Subcutaneous abdominal adipose tissue (tissue), 5 donors: ENCODE measurements around the gene NOC4L.
A peak's percentile ranks its signal among the peaks of the same experiment; 100 is the strongest.

ENCODE experiments used
- H3K27ac ChIP-seq: one replicate; pipeline ENCODE4 v1.7.0; 2013; ENCODE audit warnings: low read depth, mild to moderate bottlenecking, inconsistent platforms, low read length, moderate library complexity
- H3K27me3 ChIP-seq, 5 donors: one replicate each; pipeline ENCODE4 v1.7.0; 2013; ENCODE audit warnings: low read length in 5 of 5, inconsistent platforms in 1 of 5; ENCODE audit not compliant: control insufficient read depth in 5 of 5, insufficient read depth in 4 of 5
- H3K36me3 ChIP-seq, 5 donors: one replicate each; pipeline ENCODE4 v1.7.0; 2013; ENCODE audit warnings: low read length in 5 of 5; ENCODE audit not compliant: control insufficient read depth in 5 of 5, insufficient read depth in 5 of 5
- H3K4me1 ChIP-seq, 5 donors: one replicate each; pipeline ENCODE4 v1.7.0; 2013; ENCODE audit warnings: low read length in 5 of 5, mild to moderate bottlenecking in 3 of 5, moderate library complexity in 1 of 5; ENCODE audit not compliant: control insufficient read depth in 5 of 5, insufficient read depth in 5 of 5
- H3K4me3 ChIP-seq, 5 donors: one replicate each; pipeline ENCODE4 v1.7.0; 2013; ENCODE audit warnings: low read length in 5 of 5, low read depth in 1 of 5
- H3K9ac ChIP-seq, 5 donors: one replicate each; pipeline ENCODE4 v1.7.0; 2013; ENCODE audit warnings: low read length in 5 of 5, mild to moderate bottlenecking in 4 of 5, moderate library complexity in 3 of 5
- H3K9me3 ChIP-seq, 5 donors: one replicate each; pipeline ENCODE4 v1.7.0; 2013; ENCODE audit warnings: low read length in 5 of 5; ENCODE audit not compliant: control insufficient read depth in 5 of 5
- donor health status: healthy.
- donor health status: healthy.
- donor health status: healthy.
- donor health status: healthy.
- donor health status: healthy.

The NOC4L gene

GRCh38 chr12:132180648-132181546, 36.6 kb downstream of the NOC4L start:
- no peaks in the 10 kb centered on the region for H3K36me3 ChIP-seq
- no peak overlapping the region for H3K27ac ChIP-seq
- peaks cover 0 to 23% (median 9%) of the 10 kb centered on the region in 5 donors for H3K9me3 ChIP-seq
- no peaks in the 10 kb centered on the region for H3K4me1 ChIP-seq
- no peak overlapping the region for H3K4me3 ChIP-seq
- H3K9ac ChIP-seq = no peak overlapping the region
- H3K27me3 ChIP-seq = peaks cover 16 to 42% (median 37%) of the 10 kb centered on the region in 5 donors

GRCh38 chr12:132181570-132182200, 37.4 kb downstream of the NOC4L start:
- no peak overlapping the region for H3K27ac ChIP-seq

GRCh38 chr12:132182206-132182710, 38.0 kb downstream of the NOC4L start:
- no peaks in the 10 kb centered on the region for H3K36me3 ChIP-seq
- H3K9me3 ChIP-seq = peaks cover 0 to 33% (median 14%) of the 10 kb centered on the region in 5 donors
- peaks cover 12 to 28% (median 25%) of the 10 kb centered on the region in 5 donors for H3K27me3 ChIP-seq
- H3K9ac ChIP-seq = no peak overlapping the region
- no peak overlapping the region for H3K4me3 ChIP-seq
- peaks cover 0 to 5% (median 0%) of the 10 kb centered on the region in 5 donors for H3K4me1 ChIP-seq
- no peak overlapping the region for H3K27ac ChIP-seq

More at GRCh38 chr12:132181570-132182200, 37.4 kb downstream of the NOC4L start:
- no peak overlapping the region for H3K4me3 ChIP-seq
- peaks cover 16 to 34% (median 30%) of the 10 kb centered on the region in 5 donors for H3K27me3 ChIP-seq
- no peaks in the 10 kb centered on the region for H3K36me3 ChIP-seq
- no peak overlapping the region for H3K9ac ChIP-seq
- peaks cover 0 to 3% (median 0%) of the 10 kb centered on the region in 5 donors for H3K4me1 ChIP-seq
- peaks cover 0 to 28% (median 9%) of the 10 kb centered on the region in 5 donors for H3K9me3 ChIP-seq

- H3K4me3 ChIP-seq = no peak overlapping the region
- H3K4me1 ChIP-seq = peaks cover 0 to 6% (median 0%) of the 10 kb centered on the region in 5 donors
- no peaks in the 10 kb centered on the region for H3K36me3 ChIP-seq
- H3K27ac ChIP-seq = no peak overlapping the region
- no peak overlapping the region for H3K9ac ChIP-seq
- H3K27me3 ChIP-seq = peaks cover 11 to 28% (median 24%) of the 10 kb centered on the region in 5 donors
- H3K9me3 ChIP-seq = peaks cover 0 to 39% (median 20%) of the 10 kb centered on the region in 5 donors
Measured at GRCh38 chr12:132182711-132183365, 38.6 kb downstream of the NOC4L start.

GRCh38 chr12:132185705-132186104, 41.4 kb downstream of the NOC4L start:
- Histone ChIP-seq H3K9ac (no peak overlapping the region), H3K4me1 (peaks cover 0 to 28% (median 16%) of the 10 kb centered on the region in 5 donors), H3K36me3 (no peaks in the 10 kb centered on the region), H3K4me3 (peak overlapping the region in 1 of 5 donors; percentile 35), H3K27me3 (peaks cover 0 to 9% (median 7%) of the 10 kb centered on the region in 5 donors), H3K9me3 (peaks cover 0 to 45% (median 20%) of the 10 kb centered on the region in 5 donors), H3K27ac (no peak overlapping the region)

- Histone ChIP-seq H3K9ac (no peak overlapping the region), H3K9me3 (peaks cover 0 to 45% (median 20%) of the 10 kb centered on the region in 5 donors), H3K27me3 (peaks cover 0 to 5% (median 3%) of the 10 kb centered on the region in 5 donors), H3K4me3 (peak overlapping the region in 2 of 5 donors; percentile 1 to 35), H3K27ac (no peak overlapping the region), H3K36me3 (no peaks in the 10 kb centered on the region), H3K4me1 (peaks cover 0 to 33% (median 19%) of the 10 kb centered on the region in 5 donors)
Measured at GRCh38 chr12:132186208-132186856, 42.1 kb downstream of the NOC4L start.

GRCh38 chr12:132186857-132187620, 42.8 kb downstream of the NOC4L start:
- H3K27ac ChIP-seq = no peak overlapping the region
- peaks cover 0 to 45% (median 20%) of the 10 kb centered on the region in 5 donors for H3K9me3 ChIP-seq
- H3K9ac ChIP-seq = no peak overlapping the region
- no peaks in the 10 kb centered on the region for H3K36me3 ChIP-seq
- peak overlapping the region in 2 of 5 donors; percentile 1 to 35 for H3K4me3 ChIP-seq
- peaks cover 0 to 5% (median 0%) of the 10 kb centered on the region in 5 donors for H3K27me3 ChIP-seq
- H3K4me1 ChIP-seq = peaks cover 0 to 33% (median 19%) of the 10 kb centered on the region in 5 donors

- H3K27ac ChIP-seq = no peak overlapping the region
- peaks cover 0 to 3% (median 0%) of the 10 kb centered on the region in 5 donors for H3K27me3 ChIP-seq
Measured at GRCh38 chr12:132187646-132188450, 43.6 kb downstream of the NOC4L start.

More at GRCh38 chr12:132187646-132188450, 43.6 kb downstream of the NOC4L start:
- Histone ChIP-seq H3K4me3 (no peak overlapping the region), H3K36me3 (no peaks in the 10 kb centered on the region), H3K9me3 (peaks cover 0 to 40% (median 20%) of the 10 kb centered on the region in 5 donors), H3K9ac (no peak overlapping the region), H3K4me1 (peaks cover 0 to 33% (median 19%) of the 10 kb centered on the region in 5 donors)
